HG02938 (cell line): Measurements from ENCODE around the gene SLC4A4.
"Not testable (repeated sequence)": the region's sequence is repeated elsewhere in the genome, so short reads cannot be mapped to it uniquely, and the experiment has no call there.

Source experiments
- ATAC-seq: cut with Tn5 transposase; IDR thresholded peaks from one replicate; pipeline ENCODE4 v1.9.1; 2021; ENCODE audit warnings: mild to moderate bottlenecking, moderate library complexity; ENCODE audit not compliant: unreplicated experiment

Gene SLC4A4

GRCh38 chr4:71406459-71406963 lies 67.7 kb downstream of the SLC4A4 start:
- no peak for ATAC-seq

GRCh38 chr4:71408961-71409360 lies 70.1 kb downstream of the SLC4A4 start:
- not testable (repeated sequence) for ATAC-seq

GRCh38 chr4:71411981-71412380 lies 73.2 kb downstream of the SLC4A4 start:
- no peak for ATAC-seq

GRCh38 chr4:71415491-71415890 lies 76.7 kb downstream of the SLC4A4 start:
- no peak for ATAC-seq

GRCh38 chr4:71417150-71417549 lies 78.3 kb downstream of the SLC4A4 start:
- ATAC-seq, result no peak

GRCh38 chr4:71426381-71427042 lies 87.7 kb downstream of the SLC4A4 start:
- ATAC-seq, result no peak

GRCh38 chr4:71429106-71429505 lies 90.3 kb downstream of the SLC4A4 start:
- ATAC-seq, result no peak

- no peak for ATAC-seq
Observed at GRCh38 chr4:71429962-71430361, 91.1 kb downstream of the SLC4A4 start.

- ATAC-seq, result no peak
Observed at GRCh38 chr4:71430609-71431008, 91.8 kb downstream of the SLC4A4 start.

- ATAC-seq, result no peak
Observed at GRCh38 chr4:71440612-71441011, 101.8 kb downstream of the SLC4A4 start.

GRCh38 chr4:71441186-71442169 lies 102.7 kb downstream of the SLC4A4 start:
- ATAC-seq, result no peak

GRCh38 chr4:71442336-71442735 lies 103.5 kb downstream of the SLC4A4 start:
- ATAC-seq, result no peak

- no peak for ATAC-seq
Observed at GRCh38 chr4:71444395-71444794, 105.6 kb downstream of the SLC4A4 start.

- no peak for ATAC-seq
Observed at GRCh38 chr4:71445811-71446210, 107.0 kb downstream of the SLC4A4 start.

- ATAC-seq, result no peak
Observed at GRCh38 chr4:71446479-71447081, 107.8 kb downstream of the SLC4A4 start.

GRCh38 chr4:71449040-71449439 lies 110.2 kb downstream of the SLC4A4 start:
- no peak for ATAC-seq

- no peak for ATAC-seq
Observed at GRCh38 chr4:71449878-71450277, 111.1 kb downstream of the SLC4A4 start.

- no peak for ATAC-seq
Observed at GRCh38 chr4:71453531-71453930, 114.7 kb downstream of the SLC4A4 start.

- no peak for ATAC-seq
Observed at GRCh38 chr4:71456841-71457240, 118.0 kb downstream of the SLC4A4 start.

GRCh38 chr4:71460371-71460770 lies 121.6 kb downstream of the SLC4A4 start:
- ATAC-seq, result no peak

GRCh38 chr4:71461422-71461821 lies 122.6 kb downstream of the SLC4A4 start:
- ATAC-seq, result no peak
